CD4-positive, alpha-beta T cell treated with Interleukin-4 for 1 hour (primary cell): ENCODE results near the gene TMEM165.
A peak's percentile ranks its signal among the peaks of the same experiment; 100 is the strongest.

Source experiments
- DNase-seq, 2 donors: peaks; one replicate each; pipeline ENCODE4 v3.0.0-alpha.2; 2020 to 2022

Gene TMEM165

DNA sequence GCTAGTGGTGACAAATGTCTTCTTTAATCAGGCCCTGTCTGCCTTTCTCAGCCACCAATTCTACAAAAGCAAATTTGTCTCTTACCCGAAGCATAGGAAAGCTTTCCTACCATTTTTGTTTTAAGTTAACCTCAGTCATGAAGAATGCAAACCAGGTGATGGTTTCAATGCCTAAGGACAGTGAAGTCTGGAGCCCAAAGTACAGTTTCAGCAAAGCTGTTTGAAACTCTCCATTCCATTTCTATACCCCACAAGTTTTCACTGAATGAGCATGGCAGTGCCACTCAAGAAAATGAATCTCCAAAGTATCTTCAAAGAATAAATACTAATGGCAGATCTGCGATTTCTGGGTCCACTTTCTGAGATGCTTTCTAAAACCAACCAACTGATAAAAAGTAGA, 25.8 kb upstream of the TMEM165 start:
- no peak for DNase-seq

DNA sequence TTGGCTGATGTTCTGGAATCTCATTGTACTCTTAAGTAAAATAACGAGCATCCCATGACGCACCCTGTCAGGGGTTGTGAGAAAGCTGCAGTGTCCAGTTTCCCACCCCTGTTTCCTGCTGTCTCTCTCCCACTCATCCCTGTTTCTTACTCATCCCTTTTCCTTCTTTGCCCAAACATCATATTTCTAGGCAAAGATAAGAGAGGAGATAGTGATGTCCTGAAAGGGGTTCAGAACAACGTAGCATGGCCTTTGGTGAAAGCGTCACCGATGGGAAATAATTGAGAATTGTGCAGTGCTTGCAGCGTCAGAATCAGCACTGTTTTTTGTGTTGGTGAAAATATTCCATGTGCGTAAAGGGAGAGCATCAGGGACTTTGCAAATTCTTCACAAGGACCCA, 23.5 kb upstream of the TMEM165 start:
- DNase-seq = no peak

DNA sequence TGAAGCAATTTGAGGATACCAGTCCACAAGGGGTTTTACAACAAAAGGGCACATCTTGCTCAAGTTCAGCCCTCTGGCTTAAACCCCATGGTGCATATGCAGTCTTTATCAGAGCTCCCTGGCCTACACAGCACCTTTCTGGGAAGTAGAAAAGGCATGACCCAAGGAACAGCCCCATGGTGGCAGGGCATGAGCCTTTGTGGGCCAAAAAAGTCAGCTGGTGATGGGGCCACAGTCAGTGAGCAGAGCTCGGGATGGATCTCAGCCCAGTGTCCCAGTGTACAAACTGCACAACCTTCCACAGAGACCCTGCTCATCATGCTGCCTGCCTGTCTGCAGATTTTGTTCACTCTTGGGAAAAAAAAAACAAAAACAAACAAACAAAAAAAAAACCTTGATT, 22.3 kb upstream of the TMEM165 start:
- DNase-seq = no peak

DNA sequence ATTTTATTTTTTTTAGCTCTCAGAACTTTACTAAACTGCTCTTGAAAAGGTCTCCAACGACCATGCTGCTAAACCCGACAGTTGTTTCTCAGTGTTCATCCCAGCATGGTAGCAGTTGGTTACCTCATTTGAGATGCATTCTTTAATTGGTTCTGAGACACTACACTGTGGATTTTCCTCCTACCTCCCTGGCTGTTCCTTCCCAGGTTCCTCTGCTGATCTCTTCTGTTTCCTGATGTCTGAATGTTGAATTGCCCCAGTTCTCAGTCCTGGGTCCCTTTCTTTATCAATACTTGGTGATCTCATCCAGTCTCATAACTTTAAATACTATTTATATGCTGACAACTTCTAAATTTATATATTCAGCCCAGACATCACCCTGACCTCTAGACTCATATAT, 19.1 kb upstream of the TMEM165 start:
- DNase-seq = no peak

DNA sequence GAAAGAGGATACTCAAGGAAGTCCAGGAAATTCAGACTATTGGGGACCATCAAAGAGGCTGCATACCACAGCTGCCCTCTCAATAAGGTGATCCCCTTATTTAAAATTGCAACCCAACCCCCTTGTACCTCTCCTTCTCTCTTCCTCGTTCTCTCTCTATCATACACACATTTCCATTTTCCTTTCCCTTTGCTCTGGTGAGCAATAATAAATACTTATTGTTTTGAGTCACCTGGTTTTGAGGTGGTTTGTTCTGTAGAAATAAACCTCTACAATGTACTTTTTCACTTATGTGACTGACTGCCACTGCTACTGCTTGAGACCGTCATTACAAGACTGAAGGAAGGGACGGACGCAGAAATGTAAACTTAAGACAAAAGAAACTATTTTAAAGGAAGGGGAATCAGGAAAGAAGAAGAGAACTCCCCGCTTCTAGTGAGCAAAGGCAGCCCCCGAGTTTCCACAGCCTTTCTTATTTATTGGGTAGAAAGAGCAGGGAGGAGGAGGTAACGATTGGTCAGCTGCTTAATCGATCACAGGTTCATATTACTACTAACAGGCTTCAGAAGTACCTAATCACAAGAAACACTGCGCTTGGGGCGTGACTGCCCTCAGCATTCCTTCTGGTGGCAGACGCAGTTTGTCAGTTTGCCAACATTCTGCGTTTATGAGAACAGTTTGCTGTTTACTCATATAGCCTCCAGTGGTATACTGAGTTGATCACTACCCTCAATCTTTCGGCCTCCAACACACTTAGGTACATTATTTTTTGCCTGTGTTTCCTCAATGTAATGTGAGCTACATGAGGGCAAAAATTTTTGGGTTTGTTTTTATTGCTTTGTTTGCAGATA, 16.9 kb upstream of the TMEM165 start:
- no peak for DNase-seq

DNA sequence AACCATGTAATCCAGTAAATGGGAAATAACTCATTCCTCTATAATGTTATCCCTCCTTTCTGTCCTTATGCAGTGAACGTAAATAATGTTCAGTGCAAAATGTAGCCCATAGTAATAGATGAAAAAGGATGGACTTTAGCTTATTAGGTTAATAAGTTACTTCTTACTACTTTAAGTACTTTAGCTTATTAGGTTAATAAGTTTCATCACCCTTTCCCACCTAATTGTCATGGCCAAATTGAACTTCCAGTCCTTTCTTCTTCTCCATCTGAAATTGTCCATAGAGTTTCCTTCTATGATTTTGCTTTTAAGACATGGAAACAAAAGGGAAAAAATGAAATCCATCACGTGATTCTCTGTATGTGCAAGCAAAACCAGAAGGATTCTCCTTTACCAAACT, 15.2 kb upstream of the TMEM165 start:
- no peak for DNase-seq

DNA sequence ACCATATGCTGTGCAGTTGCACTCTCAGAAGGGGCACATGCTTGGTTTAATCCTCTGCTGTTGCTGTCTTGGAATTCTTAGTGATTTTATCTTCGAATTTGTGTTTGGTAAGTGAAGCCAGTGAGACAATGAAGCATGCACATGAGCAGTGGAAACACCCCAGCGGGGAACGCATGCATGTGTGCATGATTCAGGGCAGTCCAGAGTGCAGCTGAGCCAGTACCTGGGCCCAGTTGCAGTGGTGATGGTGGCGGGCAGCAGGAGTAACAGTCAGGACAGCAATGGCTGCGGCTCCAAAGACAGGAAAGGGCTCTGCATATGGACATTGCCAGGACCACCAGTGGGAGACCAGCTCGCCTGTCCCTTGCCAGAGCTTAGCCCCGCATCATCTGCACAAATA, 14.3 kb upstream of the TMEM165 start:
- DNase-seq = no peak

DNA sequence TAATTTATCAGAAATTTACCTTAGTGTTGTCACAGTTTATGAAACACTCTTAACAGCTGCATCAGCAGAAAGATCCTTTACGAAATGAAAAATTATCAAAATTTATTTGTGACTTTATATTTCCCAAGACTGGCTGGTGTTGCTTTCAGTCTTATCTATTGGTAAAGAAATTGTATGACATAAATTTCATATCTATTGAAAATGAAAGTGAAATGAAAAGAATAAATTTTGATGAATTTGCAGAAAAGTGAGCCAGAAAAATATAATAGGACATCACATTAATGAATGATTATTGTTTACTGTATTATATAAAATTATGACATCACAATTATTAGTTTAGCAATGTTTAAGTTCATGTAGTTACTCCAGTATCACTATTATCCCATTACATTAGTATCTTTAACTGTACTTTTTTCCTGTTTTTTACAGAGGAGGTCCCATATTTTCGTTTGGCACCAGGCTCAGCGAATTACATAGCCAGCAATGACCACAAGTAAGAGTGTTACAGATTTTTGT, 13.2 kb upstream of the TMEM165 start:
- no peak for DNase-seq

DNA sequence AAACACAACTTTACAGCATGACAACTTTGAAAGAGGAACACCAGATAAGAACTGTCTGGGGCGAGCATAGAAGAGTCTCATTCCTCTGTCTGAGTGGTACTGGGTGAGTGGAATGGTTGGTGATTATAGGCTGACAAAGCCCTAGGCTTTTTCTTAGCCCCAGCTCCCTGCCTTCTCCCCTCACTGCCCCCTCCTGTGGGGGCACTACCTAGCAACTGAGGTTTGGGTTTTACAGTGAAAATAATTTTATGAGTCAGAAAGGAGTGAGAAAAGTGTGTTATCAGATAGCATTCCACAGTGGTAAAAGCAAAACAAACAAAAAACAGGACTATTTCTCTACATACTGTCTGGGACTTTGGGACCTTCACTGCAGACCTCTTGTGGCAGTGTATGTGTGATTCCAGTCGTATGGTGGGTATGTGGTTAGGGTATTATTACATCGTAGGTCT, 10.5 kb upstream of the TMEM165 start:
- no peak for DNase-seq

DNA sequence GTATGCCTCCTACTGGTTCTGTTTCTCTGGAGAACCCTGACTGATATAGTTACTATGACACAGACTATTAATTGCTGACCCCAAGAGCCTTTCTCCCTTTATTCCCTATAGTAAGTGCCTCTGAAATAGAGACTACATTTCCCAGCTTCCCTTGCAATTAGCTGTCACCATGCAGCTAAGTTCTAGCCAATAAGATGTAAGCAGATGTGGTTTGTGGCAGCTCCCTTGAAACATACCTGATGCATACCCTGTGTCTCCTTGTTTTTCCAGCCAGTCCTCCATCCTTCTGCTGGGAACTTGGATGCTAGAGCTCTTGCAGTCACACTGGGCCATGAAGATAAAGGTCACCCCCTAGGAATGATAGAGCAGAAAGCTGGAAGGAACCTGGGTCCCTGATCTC, 9.7 kb upstream of the TMEM165 start:
- peak in 1 of 2 donors; percentile 25 for DNase-seq

DNA sequence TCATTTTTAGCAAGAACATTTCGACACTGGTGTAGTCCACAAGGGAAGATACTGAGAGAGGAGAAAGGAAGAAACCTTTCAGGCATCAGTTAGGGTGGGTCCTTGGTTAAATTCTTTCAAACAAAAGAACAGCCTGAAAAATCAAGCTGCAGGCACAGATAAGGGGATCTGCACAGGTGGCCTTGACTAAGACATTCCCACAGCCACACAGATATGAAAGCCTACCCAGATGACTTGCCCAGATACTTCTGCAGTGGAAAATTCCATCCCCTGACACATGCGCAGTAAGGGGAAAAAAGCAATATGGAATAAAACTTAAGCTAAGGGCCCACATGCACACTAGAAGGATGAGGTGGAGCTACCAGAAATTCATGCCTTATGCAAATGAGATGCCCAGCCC, 8.9 kb upstream of the TMEM165 start:
- no peak for DNase-seq

DNA sequence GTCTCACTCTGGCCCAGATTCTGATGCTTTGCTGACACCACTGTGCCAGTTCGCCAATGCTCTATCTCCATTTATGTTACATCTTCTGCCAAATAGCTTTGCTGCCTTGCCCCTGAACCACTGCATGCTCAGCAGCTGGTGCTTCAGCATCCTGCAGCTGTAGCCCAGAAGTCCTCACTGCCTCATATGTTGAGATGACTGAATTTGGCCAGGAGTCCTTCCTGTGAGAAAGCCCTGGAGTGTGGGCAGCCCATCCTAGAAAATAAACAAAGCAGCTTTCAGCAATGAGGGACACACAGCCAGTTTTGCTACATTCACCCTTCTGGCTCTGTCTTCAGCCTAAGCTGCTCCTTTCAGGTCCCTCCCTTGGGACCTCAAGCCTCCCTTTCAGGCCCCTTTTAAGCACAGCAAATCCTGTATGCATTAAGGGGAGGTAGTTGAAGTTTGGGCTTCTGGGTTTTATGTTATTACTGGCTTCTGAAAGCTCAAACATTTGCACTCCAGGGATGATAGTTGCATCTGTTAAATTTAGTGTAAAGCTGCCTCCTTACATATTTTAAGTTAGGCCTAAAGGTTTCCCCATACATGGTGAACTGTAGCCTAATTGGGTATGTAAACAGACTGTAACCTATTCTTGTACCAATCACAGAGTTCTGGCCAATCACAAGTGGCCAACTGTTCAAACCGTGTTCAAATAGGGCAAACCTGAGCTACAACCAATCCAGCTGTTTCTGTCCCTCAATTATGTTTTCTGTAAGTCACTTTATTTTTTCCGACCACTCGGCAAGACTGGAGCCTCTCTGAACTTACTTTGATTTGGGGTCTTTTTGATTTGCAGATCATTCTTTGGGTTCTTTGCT, 2.1 kb upstream of the TMEM165 start:
- DNase-seq = no peak

DNA sequence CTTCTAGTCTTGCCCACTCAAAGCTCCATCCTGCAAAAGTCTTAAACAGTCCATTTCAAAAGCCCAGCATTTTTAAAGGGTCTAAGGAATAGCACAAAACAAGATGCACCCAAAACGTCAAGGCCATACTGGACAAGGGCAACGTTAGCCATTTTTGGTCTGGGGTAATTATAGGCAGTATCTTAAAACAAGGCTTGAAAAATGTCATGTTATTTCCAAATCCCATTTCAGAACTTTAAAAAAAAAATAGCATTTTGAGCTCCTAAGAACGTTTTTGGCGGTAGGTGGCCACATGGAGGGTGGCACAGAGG, 584 bp upstream of the TMEM165 start:
- DNase-seq = no peak

DNA sequence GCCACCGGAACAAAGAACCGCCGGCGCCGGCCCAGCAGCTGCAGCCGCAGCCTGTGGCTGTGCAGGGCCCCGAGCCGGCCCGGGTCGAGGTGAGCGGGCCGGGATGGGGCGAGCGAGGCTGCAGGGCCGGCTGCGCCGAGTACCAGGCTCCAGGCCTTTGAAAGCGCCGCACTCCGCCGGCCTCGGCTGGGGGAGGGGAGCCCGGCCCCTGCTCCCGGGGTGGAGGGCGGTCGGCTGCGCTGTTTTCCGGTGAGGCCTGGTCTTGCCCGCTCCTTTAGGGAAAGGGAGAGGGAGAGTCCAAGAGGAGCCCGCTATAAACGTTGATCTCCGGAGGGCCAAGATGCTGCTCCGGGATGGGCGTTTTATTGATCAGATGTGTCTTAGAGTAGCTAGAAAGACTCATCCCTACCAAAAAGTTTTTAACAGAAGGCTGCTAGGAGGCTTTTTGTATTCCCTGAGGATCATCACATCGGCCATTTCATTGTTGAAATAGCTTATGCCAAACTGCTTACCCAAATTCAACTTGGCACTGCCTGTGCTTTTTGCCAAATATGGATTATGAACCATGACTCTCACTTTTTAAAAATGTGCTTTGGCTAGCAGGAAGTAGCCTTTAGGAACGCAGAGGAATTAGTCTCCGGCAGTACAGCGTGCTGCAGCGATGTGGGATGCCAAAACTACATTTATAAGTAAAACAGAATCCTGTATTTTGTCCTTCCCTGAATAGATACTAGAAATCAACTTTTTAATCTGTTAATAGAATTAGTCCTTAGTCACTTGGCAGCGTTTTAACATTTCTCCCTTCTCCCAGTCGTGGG, 760 bp downstream of the TMEM165 start:
- DNase-seq = peak; percentile 16 to 24

DNA sequence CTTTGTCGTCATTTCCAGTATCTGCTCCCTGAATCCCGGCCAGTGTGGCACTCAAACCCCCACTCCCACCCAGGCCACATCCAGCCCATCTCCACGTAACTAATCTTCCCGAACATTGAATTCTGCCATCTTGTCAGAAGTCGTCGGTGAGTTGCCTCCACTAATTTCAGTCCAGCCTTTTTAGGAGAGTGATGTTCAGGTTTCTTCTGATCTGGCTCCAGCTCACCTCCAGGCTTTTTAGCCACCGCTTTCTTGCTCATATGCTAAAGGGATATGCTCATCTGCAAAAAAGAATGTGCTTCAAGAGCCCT, 1.3 kb downstream of the TMEM165 start:
- DNase-seq = no peak

DNA sequence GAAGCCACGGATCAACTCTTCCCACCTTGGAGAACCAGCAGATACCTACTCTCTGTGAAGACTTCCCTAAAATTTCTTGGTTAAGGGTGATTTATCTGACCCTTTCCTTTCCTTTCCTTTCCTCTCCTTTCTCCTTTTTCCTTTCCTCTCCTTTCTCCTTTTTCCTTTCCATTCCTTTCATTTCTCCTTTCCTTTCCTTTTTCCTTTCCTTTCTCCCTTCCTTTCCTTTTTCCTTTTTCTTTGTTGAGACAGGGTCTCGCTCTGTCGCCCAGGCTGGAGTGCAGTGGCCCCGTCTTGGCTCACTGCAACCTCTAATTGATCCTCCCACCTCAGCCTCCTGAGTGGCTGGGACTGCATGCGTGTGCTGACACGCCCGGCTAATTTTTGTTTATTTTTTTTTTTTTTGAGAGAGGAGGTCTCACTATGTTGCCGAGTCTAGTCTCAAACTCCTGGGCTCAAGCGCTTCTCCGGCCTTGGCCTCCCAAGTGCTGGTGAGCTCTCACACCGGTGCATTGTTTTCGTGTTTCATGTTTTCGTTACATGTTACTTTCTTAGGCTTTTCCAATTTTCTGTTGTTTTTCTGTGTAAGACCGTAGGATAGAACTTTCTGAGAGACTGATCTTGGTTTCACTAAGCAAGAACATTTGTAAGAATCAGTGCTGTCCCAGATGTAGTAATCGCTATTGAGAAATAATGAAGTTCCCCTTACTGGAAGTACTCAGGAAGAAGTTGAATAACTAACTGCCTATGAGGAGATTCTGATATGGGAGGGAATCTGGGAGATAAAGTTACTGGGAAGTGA, 2.0 kb downstream of the TMEM165 start:
- peak in 1 of 2 donors; percentile 18 for DNase-seq

DNA sequence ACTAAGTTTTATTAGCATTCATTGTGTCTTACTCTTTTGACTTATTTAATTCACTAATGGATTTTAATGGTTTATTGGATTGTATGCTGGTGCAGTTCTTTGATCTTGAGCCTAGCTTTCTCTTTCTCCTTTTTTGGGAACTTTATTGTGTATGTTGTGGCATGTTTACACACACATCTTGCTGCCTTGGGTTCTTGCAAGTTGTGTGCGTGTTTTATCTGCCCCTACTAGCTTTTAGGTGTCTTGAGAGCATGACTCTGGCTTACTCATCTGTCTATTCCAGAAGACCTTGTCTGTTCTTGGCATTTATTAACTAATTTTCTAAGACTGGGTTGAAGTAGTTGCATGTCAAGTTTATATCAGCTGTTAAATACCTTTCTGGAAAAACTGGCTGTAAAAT, 2.7 kb downstream of the TMEM165 start:
- DNase-seq = no peak

DNA sequence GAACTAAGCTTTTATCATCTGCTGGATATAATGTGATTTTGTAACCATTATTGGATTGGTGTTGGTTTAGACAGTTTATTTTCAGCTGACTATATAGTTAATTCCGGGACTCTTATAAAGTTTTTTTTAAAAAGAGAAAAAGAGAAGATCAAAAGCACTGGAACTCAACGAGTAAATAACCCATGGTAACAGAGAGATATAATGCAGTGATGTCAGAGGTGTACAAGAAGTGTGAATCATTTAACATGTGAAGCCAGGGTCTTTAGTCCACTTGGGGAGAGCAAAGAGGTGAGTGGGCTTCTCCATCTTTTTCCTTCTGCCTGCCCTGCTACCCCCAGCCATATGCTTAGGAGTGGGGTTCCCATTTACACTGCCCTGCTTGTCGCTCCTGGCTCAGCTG, 3.2 kb downstream of the TMEM165 start:
- no peak for DNase-seq

DNA sequence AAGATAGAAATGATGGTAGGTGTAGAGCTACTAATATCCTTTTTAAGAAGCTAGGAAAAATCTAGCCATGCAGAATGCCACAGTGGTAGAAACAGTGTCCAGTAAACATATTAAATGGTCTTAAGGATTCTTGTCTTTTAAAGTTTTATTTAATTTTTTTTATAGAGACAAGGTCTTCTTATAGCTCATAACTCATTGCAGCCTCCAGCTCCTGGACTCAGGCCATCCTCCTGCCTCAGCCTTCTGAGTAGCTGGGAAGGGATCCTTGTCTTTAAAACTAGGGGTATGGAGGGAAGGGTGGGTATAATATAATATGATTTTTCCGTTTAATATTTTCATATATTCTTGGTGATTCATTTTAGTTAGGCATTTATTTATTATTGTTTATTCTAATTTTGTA, 3.8 kb downstream of the TMEM165 start:
- no peak for DNase-seq

DNA sequence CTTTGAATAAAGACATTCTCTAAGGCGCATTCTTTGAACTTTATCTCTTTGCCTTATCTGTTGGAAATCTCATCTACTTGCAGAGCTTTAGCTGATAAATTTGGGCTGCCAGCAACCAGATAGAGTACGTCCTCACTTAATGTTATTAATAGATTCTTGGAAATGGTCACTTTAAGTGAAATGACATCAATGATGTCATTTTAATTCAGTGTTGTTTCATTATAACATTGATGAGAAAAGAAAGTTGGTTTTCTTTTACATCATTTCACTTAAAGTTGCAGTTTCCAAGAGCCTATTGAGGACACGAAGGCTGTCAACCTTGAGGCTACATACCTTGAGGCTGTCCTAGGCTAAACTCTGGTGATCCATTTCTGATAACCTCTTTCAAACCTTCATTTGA, 9.3 kb downstream of the TMEM165 start:
- DNase-seq = no peak

DNA sequence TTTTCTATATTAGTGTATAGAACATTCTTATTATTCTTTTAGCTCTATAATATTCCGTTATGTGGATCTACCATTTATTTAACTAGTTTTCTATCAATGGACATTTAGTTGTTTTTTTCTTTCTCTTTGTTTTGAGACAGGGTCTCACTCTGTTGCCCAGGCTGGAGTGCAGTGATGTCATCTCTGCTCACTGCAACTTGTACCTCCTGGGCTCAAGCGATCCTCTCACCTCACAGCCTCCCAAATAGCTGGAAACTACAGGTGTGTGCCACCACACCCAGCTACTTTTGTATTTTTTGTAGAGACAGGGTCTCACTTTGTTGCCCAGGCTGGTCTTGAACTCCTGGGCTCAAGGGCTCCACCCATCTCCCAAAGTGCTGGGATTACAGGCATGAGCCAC, 10.8 kb downstream of the TMEM165 start:
- no peak for DNase-seq

DNA sequence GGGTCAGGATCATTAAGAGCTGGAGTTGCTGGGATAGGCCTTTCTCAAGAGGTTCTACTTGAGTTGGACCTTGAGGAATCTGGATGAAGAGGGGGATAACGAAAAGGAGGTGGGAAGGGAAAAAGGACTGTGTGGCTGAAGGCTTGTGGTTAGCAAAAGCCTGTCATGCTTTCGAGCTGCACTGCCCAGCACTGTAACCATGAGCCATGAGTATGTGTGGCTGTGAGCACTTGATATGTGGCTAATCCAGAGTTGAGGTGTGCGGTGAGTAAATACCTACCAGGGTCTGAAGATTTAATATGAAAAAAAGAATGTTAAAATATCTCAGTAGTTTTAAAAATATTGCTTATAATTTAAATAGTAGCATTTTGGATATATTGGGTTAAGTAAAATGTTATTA, 11.4 kb downstream of the TMEM165 start:
- no peak for DNase-seq

DNA sequence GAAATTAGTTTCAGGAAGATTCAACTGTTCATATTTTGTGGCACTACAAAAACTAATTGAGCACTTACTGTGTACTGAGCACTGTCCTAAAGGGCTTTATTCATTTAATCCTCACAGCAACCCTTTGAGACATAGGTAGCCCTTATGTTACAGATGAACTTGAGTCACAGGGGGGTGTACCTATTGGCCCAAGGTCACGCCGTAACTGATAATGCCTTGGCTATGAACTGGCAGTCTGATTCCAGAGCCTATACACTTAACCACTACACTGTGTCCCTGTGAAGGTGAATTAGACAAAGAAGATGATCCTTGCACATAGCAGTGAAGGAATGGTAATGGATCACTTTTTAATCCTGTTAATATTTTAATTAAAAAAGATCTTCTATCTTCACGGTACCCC, 12.0 kb downstream of the TMEM165 start:
- DNase-seq = no peak
